Measurements from ENCODE around the gene RAB3C.

The RAB3C gene

DNA sequence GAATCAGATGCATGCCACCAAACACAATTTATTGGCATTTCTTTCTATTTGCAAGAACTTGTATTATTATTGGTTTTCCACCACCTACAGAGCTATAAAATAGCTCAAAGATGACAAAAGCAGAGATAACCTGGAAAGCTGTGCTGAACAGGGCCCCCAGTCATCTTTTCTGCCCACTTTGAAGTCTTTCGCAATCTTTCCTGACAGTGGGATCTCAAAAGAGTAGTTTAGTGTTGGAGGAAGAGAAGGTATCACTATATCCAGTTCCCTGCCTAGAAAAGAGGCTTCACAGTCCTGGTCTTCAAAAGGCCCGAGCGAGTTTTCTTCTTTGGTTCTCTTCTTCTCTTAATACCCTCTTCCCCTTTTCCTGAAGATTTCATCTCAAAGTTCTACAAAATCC, 231.0 kb downstream of the RAB3C start:
- no peak for TF ChIP-seq CTCF (IDR thresholded peaks at IDR 0.05)

DNA sequence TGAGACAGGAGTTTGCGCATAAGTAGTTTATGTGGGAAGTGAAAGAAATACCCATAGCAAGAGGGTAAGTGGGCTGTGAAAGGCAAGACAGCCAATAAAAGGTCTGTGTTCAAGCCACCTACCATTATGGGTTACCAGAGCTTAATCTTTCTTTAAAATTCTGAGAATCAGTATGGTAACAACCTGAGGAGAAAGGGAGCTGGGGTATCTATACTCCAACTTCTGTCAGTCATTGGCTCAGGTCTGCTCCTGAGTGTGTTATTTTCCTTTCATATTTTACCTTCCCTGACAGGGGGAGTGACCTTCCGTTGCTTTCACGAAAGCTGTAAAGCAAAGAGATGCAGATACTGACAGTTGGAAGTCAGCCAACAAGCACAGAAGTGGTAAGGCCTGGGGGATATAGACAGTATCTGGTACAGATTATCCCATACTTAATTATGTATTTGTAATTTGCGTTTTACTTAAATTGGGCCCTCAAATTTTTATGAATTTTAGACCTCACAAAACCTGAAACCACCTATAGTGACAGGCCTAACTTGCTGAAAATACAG, 233.4 kb downstream of the RAB3C start:
- TF ChIP-seq CTCF (IDR thresholded peaks at IDR 0.05): no peak

DNA sequence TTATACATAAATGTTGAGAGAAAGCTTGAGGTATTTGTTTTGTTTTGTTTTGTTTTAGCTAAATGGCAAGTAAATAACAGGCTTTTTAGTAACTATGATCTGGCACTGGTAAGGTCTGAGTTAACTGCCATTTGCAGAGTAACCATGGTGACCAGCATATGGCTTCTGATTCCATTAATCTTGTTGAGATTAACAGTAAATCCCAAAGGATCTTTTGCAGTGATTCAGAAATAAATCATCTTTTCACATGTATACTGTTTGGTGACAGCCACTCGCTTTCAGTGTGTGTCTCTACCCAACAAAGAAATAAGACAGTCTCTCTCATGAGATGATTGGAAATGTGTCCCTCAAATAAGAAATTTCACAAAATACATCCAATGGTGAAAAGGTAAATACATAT, 235.6 kb downstream of the RAB3C start:
- no peak for TF ChIP-seq CTCF (IDR thresholded peaks at IDR 0.05)

- TF ChIP-seq CTCF (IDR thresholded peaks at IDR 0.05): no peak
Measured at GRCh38 chr5:58825441-58825840, 242.6 kb downstream of the RAB3C start.

DNA sequence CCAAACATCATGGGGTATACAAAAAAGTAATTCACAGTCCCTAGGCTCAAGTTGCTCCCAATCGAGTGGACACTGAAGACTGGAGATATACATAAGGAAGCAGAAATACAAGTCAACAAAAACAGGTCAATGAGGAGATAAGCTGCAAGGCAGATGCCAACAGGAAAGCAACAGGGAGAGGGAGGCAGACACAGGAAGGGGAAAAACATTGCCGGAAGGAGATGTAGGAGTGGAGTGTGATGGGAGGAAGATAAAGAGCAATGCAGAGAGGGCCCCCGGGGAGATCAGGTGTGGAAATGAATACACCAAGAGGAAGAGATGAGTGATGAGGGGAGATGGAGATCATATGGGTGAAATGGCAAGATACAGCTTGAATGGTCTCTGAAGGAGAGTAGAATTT, 243.0 kb downstream of the RAB3C start:
- no peak for TF ChIP-seq CTCF (IDR thresholded peaks at IDR 0.05)

GRCh38 chr5:58827463-58827862, 244.6 kb downstream of the RAB3C start:
- TF ChIP-seq CTCF (IDR thresholded peaks at IDR 0.05): no peak

DNA sequence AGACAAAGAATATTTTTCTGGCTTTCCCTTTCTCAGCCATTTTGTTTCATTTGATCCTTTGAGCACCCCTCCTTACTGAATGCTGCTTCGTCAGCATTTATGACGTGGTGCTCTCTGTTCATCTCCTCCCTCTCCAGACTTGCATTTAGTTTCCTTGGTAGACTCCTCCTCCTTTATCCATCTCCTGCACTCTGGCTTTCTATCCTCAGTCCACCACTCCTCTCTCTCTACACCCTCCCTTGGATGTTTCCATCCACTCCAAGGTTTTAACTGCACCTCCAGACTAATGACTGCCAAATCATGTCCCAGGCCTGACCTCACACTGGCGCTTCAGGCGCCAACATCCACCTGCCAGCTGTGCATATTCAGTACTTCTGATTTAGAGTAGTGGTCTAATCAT, 245.4 kb downstream of the RAB3C start:
- no peak for TF ChIP-seq CTCF (IDR thresholded peaks at IDR 0.05)
